Astrocyte (in vitro differentiated cells and primary cell): ENCODE results near the gene CIBAR2. TPM values are rescaled to one million over a fixed set of nuclear protein-coding genes. Genes with fewer than 3 reads are reported as not detected.

Experiments used
- DNase-seq: peaks from one replicate; pipeline ENCODE4 v3.0.0-alpha.2; 2010; ENCODE audit warnings: low read depth
- FAIRE-seq: peaks from 2 replicates; lab custom pipeline; 2011; peaks lifted over from hg19 to GRCh38; lab: Jason Lieb, UNC
- H2AFZ ChIP-seq: 2 replicates; pipeline ENCODE4 v1.6.0; 2012; ENCODE audit warnings: low read depth, low read length, inconsistent platforms
- H3K27ac ChIP-seq: 2 replicates; pipeline ENCODE4 v1.5.1; 2011; ENCODE audit warnings: low read depth, low read length, inconsistent platforms
- H3K27me3 ChIP-seq: 2 replicates; pipeline ENCODE4 v1.6.0; 2011; ENCODE audit warnings: low read length, inconsistent platforms; ENCODE audit not compliant: insufficient read depth
- H3K36me3 ChIP-seq: 2 replicates; pipeline ENCODE4 v1.5.1; 2011; ENCODE audit warnings: low read length, inconsistent platforms; ENCODE audit not compliant: insufficient read depth
- H3K4me1 ChIP-seq: 2 replicates; pipeline ENCODE4 v1.5.1; 2011; ENCODE audit warnings: low read length, inconsistent platforms; ENCODE audit not compliant: insufficient read depth
- H3K4me2 ChIP-seq: 2 replicates; pipeline ENCODE4 v1.6.0; 2012; ENCODE audit warnings: low read length, inconsistent platforms
- H3K4me3 ChIP-seq: 2 replicates; pipeline ENCODE4 v1.5.1; 2011; ENCODE audit warnings: low read depth, mild to moderate bottlenecking, low read length, inconsistent platforms; ENCODE audit not compliant: insufficient read depth
- H3K79me2 ChIP-seq: 2 replicates; pipeline ENCODE4 v1.6.0; 2012; ENCODE audit warnings: mild to moderate bottlenecking, low read length, inconsistent platforms; ENCODE audit not compliant: insufficient read depth
- H3K9ac ChIP-seq: 2 replicates; pipeline ENCODE4 v1.6.0; 2012; ENCODE audit warnings: mild to moderate bottlenecking, low read length, inconsistent platforms
- H3K9me3 ChIP-seq: 2 replicates; pipeline ENCODE4 v1.5.1; 2012; ENCODE audit warnings: low read depth, mild to moderate bottlenecking, low read length, inconsistent platforms; ENCODE audit not compliant: insufficient read depth
- H4K20me1 ChIP-seq: 2 replicates; pipeline ENCODE4 v1.6.0; 2012; ENCODE audit warnings: low read length, inconsistent platforms; ENCODE audit not compliant: insufficient read depth
- H3K27ac Mint-ChIP-seq: one replicate; pipeline ENCODE4 v1.8.0; 2021; ENCODE audit warnings: mild to moderate bottlenecking, mixed read lengths; ENCODE audit not compliant: unreplicated experiment
- H3K27me3 Mint-ChIP-seq: one replicate; pipeline ENCODE4 v1.8.0; 2021; ENCODE audit warnings: low read depth, mixed read lengths; ENCODE audit not compliant: unreplicated experiment
- H3K36me3 Mint-ChIP-seq: one replicate; pipeline ENCODE4 v1.8.0; 2021; ENCODE audit warnings: low read depth, mixed read lengths; ENCODE audit not compliant: unreplicated experiment
- H3K4me1 Mint-ChIP-seq: one replicate; pipeline ENCODE4 v1.8.0; 2021; ENCODE audit warnings: low read depth, mixed read lengths; ENCODE audit not compliant: unreplicated experiment
- H3K4me3 Mint-ChIP-seq: one replicate; pipeline ENCODE4 v1.8.0; 2021; ENCODE audit warnings: mild to moderate bottlenecking, moderate library complexity, mixed read lengths; ENCODE audit not compliant: unreplicated experiment
- H3K9me3 Mint-ChIP-seq: one replicate; pipeline ENCODE4 v1.8.0; 2021; ENCODE audit warnings: mild to moderate bottlenecking, mixed read lengths; ENCODE audit not compliant: unreplicated experiment
- CTCF ChIP-seq: IDR thresholded peaks from 2 replicates; pipeline ENCODE4 v1.5.1; 2011; ENCODE audit warnings: low read depth, mild to moderate bottlenecking, inconsistent platforms, low read length, moderate library complexity; ENCODE audit not compliant: insufficient read depth
- EZH2 ChIP-seq: IDR thresholded peaks from 2 replicates; pipeline ENCODE4 v1.6.1; 2012; ENCODE audit warnings: mild to moderate bottlenecking, low read length, inconsistent platforms; ENCODE audit not compliant: insufficient read depth
- total RNA-seq: library from RNA; stranded (reverse); gene quantifications from 2 replicates; pipeline ENCODE4 v1.2.1, GENCODE V29; 2021

The CIBAR2 gene
- total RNA-seq, 1 donor from 2014 or later = not detected

GRCh38 chr16:85156440-85156839, 44.2 kb upstream of the CIBAR2 start:
- Histone ChIP-seq H3K27ac (no peak overlapping the region), H3K9me3 (no peaks in the 10 kb centered on the region), H4K20me1 (no peaks in the 10 kb centered on the region), H3K79me2 (no peaks in the 10 kb centered on the region), H2AFZ (no peak overlapping the region), H3K4me1 (peaks cover 17% of the 10 kb centered on the region), H3K9ac (no peak overlapping the region), H3K4me2 (no peak overlapping the region), H3K27me3 (no peaks in the 10 kb centered on the region), H3K36me3 (no peaks in the 10 kb centered on the region), H3K4me3 (no peak overlapping the region)
- peaks cover 5% of the 10 kb centered on the region for H3K27me3 Mint-ChIP-seq
- no peak for DNase-seq
- H3K4me3 Mint-ChIP-seq = no peak overlapping the region
- peaks cover 15% of the 10 kb centered on the region for H3K4me1 Mint-ChIP-seq
- no peaks in the 10 kb centered on the region for H3K9me3 Mint-ChIP-seq
- FAIRE-seq = no peak
- H3K36me3 Mint-ChIP-seq = no peaks in the 10 kb centered on the region
- H3K27ac Mint-ChIP-seq = no peak overlapping the region
- TF ChIP-seq EZH2 = no peak
- no peak for TF ChIP-seq CTCF

- Histone ChIP-seq H3K36me3 (no peaks in the 10 kb centered on the region), H3K4me1 (peaks cover 23% of the 10 kb centered on the region), H3K9me3 (no peaks in the 10 kb centered on the region), H3K4me3 (no peak overlapping the region), H3K79me2 (no peaks in the 10 kb centered on the region), H3K4me2 (no peak overlapping the region), H3K27ac (no peak overlapping the region), H4K20me1 (no peaks in the 10 kb centered on the region), H2AFZ (no peak overlapping the region), H3K9ac (no peak overlapping the region), H3K27me3 (no peaks in the 10 kb centered on the region)
- TF ChIP-seq CTCF = no peak
- TF ChIP-seq EZH2 = no peak
- FAIRE-seq (no peak), DNase-seq (no peak)
- Mint-ChIP-seq H3K4me3 (no peak overlapping the region), H3K4me1 (peaks cover 19% of the 10 kb centered on the region), H3K9me3 (no peaks in the 10 kb centered on the region), H3K27ac (no peak overlapping the region), H3K36me3 (no peaks in the 10 kb centered on the region), H3K27me3 (peaks cover 15% of the 10 kb centered on the region)
Observed at GRCh38 chr16:85153656-85154091, 41.4 kb upstream of the CIBAR2 start.

GRCh38 chr16:85153046-85153445, 40.8 kb upstream of the CIBAR2 start:
- H3K4me3 Mint-ChIP-seq = no peak overlapping the region
- DNase-seq = no peak
- TF ChIP-seq EZH2 (no peak), CTCF (no peak)
- H4K20me1 ChIP-seq = no peaks in the 10 kb centered on the region
- no peak overlapping the region for H3K27ac Mint-ChIP-seq
- no peaks in the 10 kb centered on the region for H3K79me2 ChIP-seq
- no peaks in the 10 kb centered on the region for H3K9me3 Mint-ChIP-seq
- peaks cover 16% of the 10 kb centered on the region for H3K4me1 Mint-ChIP-seq
- no peak for FAIRE-seq
- H3K36me3 ChIP-seq = no peaks in the 10 kb centered on the region
- H3K4me1 ChIP-seq = peaks cover 24% of the 10 kb centered on the region
- peaks cover 15% of the 10 kb centered on the region for H3K27me3 Mint-ChIP-seq
- H3K36me3 Mint-ChIP-seq = no peaks in the 10 kb centered on the region
- H3K9ac ChIP-seq = no peak overlapping the region
- H3K27ac ChIP-seq = no peak overlapping the region
- no peaks in the 10 kb centered on the region for H3K9me3 ChIP-seq
- no peak overlapping the region for H3K4me3 ChIP-seq
- no peaks in the 10 kb centered on the region for H3K27me3 ChIP-seq
- H3K4me2 ChIP-seq = no peak overlapping the region
- no peak overlapping the region for H2AFZ ChIP-seq
